ENCODE results near the gene SCYL3. TPM values are rescaled to one million over a fixed set of nuclear protein-coding genes. Genes with fewer than 3 reads are reported as not detected.
"Not testable (repeated sequence)": the region's sequence is repeated elsewhere in the genome, so short reads cannot be mapped to it uniquely, and the experiment has no call there.

Gene SCYL3
- total and polyA plus RNA-seq, 5 donors = 2.6 to 7.1 (median 5.8) TPM

- Histone ChIP-seq H3K27me3 (ENCODE audit: control insufficient read depth, insufficient read depth) (no peaks in the 10 kb centered on the region), H3K4me1 (ENCODE audit: control insufficient read depth, insufficient read depth, low read length) (no peaks in the 10 kb centered on the region), H3K9me3 (ENCODE audit: control insufficient read depth, low read length) (no peaks in the 10 kb centered on the region), H3K4me3 (ENCODE audit: low read length) (no peak overlapping the region), H3K27ac (ENCODE audit: low read length) (no peak overlapping the region)
- ATAC-seq (no peak), DNase-seq (no peak)
- WGBS = 97% methylated on average over 2 of the region's 2 CpGs
- intact Hi-C loops (cut with DNase I) = no loop called here
These were observed 24.7 kb downstream of the SCYL3 start for GRCh38 chr1:169868978-169869377.

- ATAC-seq (no peak), DNase-seq (no peak)
- Histone ChIP-seq H3K4me3 (ENCODE audit: low read length) (no peak overlapping the region), H3K4me1 (ENCODE audit: control insufficient read depth, insufficient read depth, low read length) (no peaks in the 10 kb centered on the region), H3K27ac (ENCODE audit: low read length) (no peak overlapping the region), H3K9me3 (ENCODE audit: control insufficient read depth, low read length) (no peaks in the 10 kb centered on the region), H3K27me3 (ENCODE audit: control insufficient read depth, insufficient read depth) (no peaks in the 10 kb centered on the region)
- WGBS = 81% methylated on average over 4 of the region's 4 CpGs
- intact Hi-C loops (cut with DNase I) = no loop called here
These were observed 26.6 kb downstream of the SCYL3 start for GRCh38 chr1:169867012-169867675.

- intact Hi-C loops (cut with DNase I) = no loop called here
- Histone ChIP-seq H3K4me3 (ENCODE audit: low read length) (no peak overlapping the region), H3K27me3 (ENCODE audit: control insufficient read depth, insufficient read depth) (no peaks in the 10 kb centered on the region), H3K9me3 (ENCODE audit: control insufficient read depth, low read length) (no peaks in the 10 kb centered on the region), H3K4me1 (ENCODE audit: control insufficient read depth, insufficient read depth, low read length) (no peaks in the 10 kb centered on the region), H3K27ac (ENCODE audit: low read length) (no peak overlapping the region)
- no peak for ATAC-seq
- no peak for DNase-seq
- 91% methylated on average over 2 of the region's 2 CpGs for WGBS
These were observed 27.1 kb downstream of the SCYL3 start for GRCh38 chr1:169866577-169866976.

DNA sequence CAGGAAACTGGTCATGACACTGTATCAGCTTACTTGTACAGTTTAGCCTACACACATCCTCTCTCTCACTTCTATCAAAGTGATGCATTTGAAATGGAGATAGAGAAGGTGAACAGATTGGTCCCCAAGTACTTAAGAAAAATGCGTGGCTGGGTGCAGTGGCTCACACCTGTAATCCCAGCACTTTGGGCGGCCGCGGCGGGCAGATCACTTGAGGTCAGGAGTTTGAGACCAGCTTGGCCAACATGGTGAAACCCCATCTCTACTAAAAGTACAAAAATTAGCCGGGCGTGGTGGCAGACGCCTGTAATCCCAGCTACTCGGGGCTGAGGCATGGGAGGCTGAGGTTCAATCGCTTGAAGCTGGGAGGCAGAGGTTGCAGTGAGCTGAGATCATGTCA lies 29.2 kb downstream of the SCYL3 start:
- H3K27ac ChIP-seq (ENCODE audit: low read length); H3K4me1 ChIP-seq (ENCODE audit: control insufficient read depth, insufficient read depth, low read length); DNase-seq; ATAC-seq; intact Hi-C loops (cut with DNase I); H3K27me3 ChIP-seq (ENCODE audit: control insufficient read depth, insufficient read depth); H3K4me3 ChIP-seq (ENCODE audit: low read length); H3K9me3 ChIP-seq (ENCODE audit: control insufficient read depth, low read length): not testable (repeated sequence)
- 94% methylated on average over 10 of the region's 10 CpGs for WGBS

- no peak for ATAC-seq
- DNase-seq = no peak
- Histone ChIP-seq H3K27ac (ENCODE audit: low read length) (no peak overlapping the region), H3K9me3 (ENCODE audit: control insufficient read depth, low read length) (no peaks in the 10 kb centered on the region), H3K4me3 (ENCODE audit: low read length) (no peak overlapping the region), H3K4me1 (ENCODE audit: control insufficient read depth, insufficient read depth, low read length) (no peaks in the 10 kb centered on the region), H3K27me3 (ENCODE audit: control insufficient read depth, insufficient read depth) (no peaks in the 10 kb centered on the region)
- intact Hi-C loops (cut with DNase I) = no loop called here
These were observed 32.9 kb downstream of the SCYL3 start for GRCh38 chr1:169860750-169861149.

GRCh38 chr1:169860187-169860586 lies 33.5 kb downstream of the SCYL3 start:
- no peak overlapping the region for H3K27ac ChIP-seq (ENCODE audit: low read length)
- H3K9me3 ChIP-seq (ENCODE audit: control insufficient read depth, low read length) = no peaks in the 10 kb centered on the region
- H3K27me3 ChIP-seq (ENCODE audit: control insufficient read depth, insufficient read depth) = no peaks in the 10 kb centered on the region
- no peaks in the 10 kb centered on the region for H3K4me1 ChIP-seq (ENCODE audit: control insufficient read depth, insufficient read depth, low read length)
- H3K4me3 ChIP-seq (ENCODE audit: low read length) = no peak overlapping the region
- WGBS = 96% methylated on average over 1 of the region's 1 CpG
- ATAC-seq = no peak
- DNase-seq = no peak
- intact Hi-C loops (cut with DNase I) = no loop called here

- Histone ChIP-seq H3K4me3 (ENCODE audit: low read length) (no peak overlapping the region), H3K27me3 (ENCODE audit: control insufficient read depth, insufficient read depth) (no peaks in the 10 kb centered on the region), H3K27ac (ENCODE audit: low read length) (no peak overlapping the region), H3K9me3 (ENCODE audit: control insufficient read depth, low read length) (no peaks in the 10 kb centered on the region), H3K4me1 (ENCODE audit: control insufficient read depth, insufficient read depth, low read length) (no peaks in the 10 kb centered on the region)
- intact Hi-C loops (cut with DNase I) = no loop called here
- DNase-seq (no peak), ATAC-seq (no peak)
- 92% methylated on average over 4 of the region's 4 CpGs for WGBS
These were observed 34.7 kb downstream of the SCYL3 start for GRCh38 chr1:169859001-169859400.

DNA sequence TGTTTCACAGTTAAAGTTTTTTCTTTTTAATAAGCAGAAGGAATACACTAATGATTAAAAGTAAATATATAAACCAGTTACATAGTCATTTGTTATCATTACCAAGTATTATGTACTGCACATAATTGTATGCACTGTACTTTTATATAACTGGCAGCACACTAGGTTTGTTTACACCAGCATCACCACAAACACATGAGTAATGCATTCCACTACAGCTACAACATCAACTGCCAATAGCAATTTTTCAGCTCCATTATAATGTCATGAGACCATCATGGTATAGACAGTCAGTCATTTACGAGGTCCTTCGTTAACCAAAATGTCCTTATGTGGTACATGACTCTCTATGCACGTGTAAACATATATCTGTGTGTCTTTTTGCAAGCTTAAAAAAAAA lies 35.2 kb downstream of the SCYL3 start:
- H3K4me1 ChIP-seq (ENCODE audit: control insufficient read depth, insufficient read depth, low read length) = no peaks in the 10 kb centered on the region
- no peak for ATAC-seq
- no peak overlapping the region for H3K27ac ChIP-seq (ENCODE audit: low read length)
- no peak overlapping the region for H3K4me3 ChIP-seq (ENCODE audit: low read length)
- H3K9me3 ChIP-seq (ENCODE audit: control insufficient read depth, low read length) = no peaks in the 10 kb centered on the region
- DNase-seq = no peak
- no peaks in the 10 kb centered on the region for H3K27me3 ChIP-seq (ENCODE audit: control insufficient read depth, insufficient read depth)
- WGBS = 84% methylated on average over 3 of the region's 3 CpGs
- intact Hi-C loops (cut with DNase I) = no loop called here

GRCh38 chr1:169853341-169853740 lies 40.4 kb downstream of the SCYL3 start:
- intact Hi-C loops (cut with DNase I) = no loop called here
- H3K27ac ChIP-seq (ENCODE audit: low read length) = no peak overlapping the region
- no peaks in the 10 kb centered on the region for H3K27me3 ChIP-seq (ENCODE audit: control insufficient read depth, insufficient read depth)
- H3K4me3 ChIP-seq (ENCODE audit: low read length) = no peak overlapping the region
- 92% methylated on average over 1 of the region's 1 CpG for WGBS
- no peak for ATAC-seq
- H3K9me3 ChIP-seq (ENCODE audit: control insufficient read depth, low read length) = no peaks in the 10 kb centered on the region
- no peak for DNase-seq
- no peaks in the 10 kb centered on the region for H3K4me1 ChIP-seq (ENCODE audit: control insufficient read depth, insufficient read depth, low read length)

GRCh38 chr1:169849346-169850022 lies 44.2 kb downstream of the SCYL3 start:
- ATAC-seq (no peak), DNase-seq (no peak)
- intact Hi-C loops (cut with DNase I) = no loop called here
- no peaks in the 10 kb centered on the region for H3K27me3 ChIP-seq (ENCODE audit: control insufficient read depth, insufficient read depth)
- H3K27ac ChIP-seq (ENCODE audit: low read length) = no peak overlapping the region
- H3K4me1 ChIP-seq (ENCODE audit: control insufficient read depth, insufficient read depth, low read length) = no peaks in the 10 kb centered on the region
- H3K4me3 ChIP-seq (ENCODE audit: low read length) = no peak overlapping the region
- WGBS = 90% methylated on average over 5 of the region's 5 CpGs
- H3K9me3 ChIP-seq (ENCODE audit: control insufficient read depth, low read length) = no peaks in the 10 kb centered on the region

DNA sequence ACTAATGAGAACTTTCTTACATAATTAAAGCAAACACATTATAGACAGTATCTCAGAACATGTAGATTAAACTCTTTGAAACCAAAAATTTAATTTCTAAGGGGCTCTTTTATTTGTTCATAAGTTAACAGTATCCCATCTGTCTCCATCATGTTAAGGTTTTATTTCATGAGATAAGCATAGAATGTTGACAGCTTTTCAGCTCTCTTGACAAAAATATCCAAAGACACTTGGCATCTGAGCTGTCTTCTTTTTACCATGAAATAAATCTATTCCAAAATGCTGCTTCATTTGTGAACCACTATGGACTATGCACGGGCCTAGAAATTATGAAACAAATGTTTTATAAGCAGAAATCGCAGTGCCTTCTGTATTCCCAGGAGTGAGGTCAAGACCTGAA lies 45.2 kb downstream of the SCYL3 start:
- intact Hi-C loops (cut with DNase I) = no loop called here
- Histone ChIP-seq H3K27me3 (ENCODE audit: control insufficient read depth, insufficient read depth) (no peaks in the 10 kb centered on the region), H3K4me1 (ENCODE audit: control insufficient read depth, insufficient read depth, low read length) (no peaks in the 10 kb centered on the region), H3K27ac (ENCODE audit: low read length) (no peak overlapping the region), H3K9me3 (ENCODE audit: control insufficient read depth, low read length) (no peaks in the 10 kb centered on the region), H3K4me3 (ENCODE audit: low read length) (no peak overlapping the region)
- ATAC-seq = no peak
- WGBS = 81% methylated on average over 2 of the region's 2 CpGs
- no peak for DNase-seq

Data from right cardiac atrium (tissue), 5 donors.